OCI-LY1 (cell line): ENCODE data around the gene UBE2C.

ENCODE experiments used
- CTCF ChIP-seq: fragments of 200-600 bp; sonication (generic), shearing (Covaris generic); IDR thresholded peaks from 2 replicates; pipeline ENCODE4 v1.5.1; 2017; ENCODE audit warnings: mild to moderate bottlenecking, antibody characterized with exemption, low read length, moderate library complexity, mixed read lengths
- EZH2 ChIP-seq: fragments of 200-600 bp; sonication (generic), shearing (Covaris generic); IDR thresholded peaks from 2 replicates; pipeline ENCODE4 v1.8.0; 2017; ENCODE audit warnings: borderline replicate concordance, mixed run types, mild to moderate bottlenecking, antibody characterized with exemption, low read length, moderate library complexity, mixed read lengths

GRCh38 chr20:45813489-45813888, 1.0 kb downstream of the UBE2C start:
- TF ChIP-seq EZH2 (no peak), CTCF (no peak)
